GDM1 (cell line): ENCODE results near the gene NDEL1.

Source experiments
- DNase-seq: peaks from one replicate; lab custom pipeline; 2025; lab: John Stamatoyannopoulos, UW

NDEL1 gene

DNA sequence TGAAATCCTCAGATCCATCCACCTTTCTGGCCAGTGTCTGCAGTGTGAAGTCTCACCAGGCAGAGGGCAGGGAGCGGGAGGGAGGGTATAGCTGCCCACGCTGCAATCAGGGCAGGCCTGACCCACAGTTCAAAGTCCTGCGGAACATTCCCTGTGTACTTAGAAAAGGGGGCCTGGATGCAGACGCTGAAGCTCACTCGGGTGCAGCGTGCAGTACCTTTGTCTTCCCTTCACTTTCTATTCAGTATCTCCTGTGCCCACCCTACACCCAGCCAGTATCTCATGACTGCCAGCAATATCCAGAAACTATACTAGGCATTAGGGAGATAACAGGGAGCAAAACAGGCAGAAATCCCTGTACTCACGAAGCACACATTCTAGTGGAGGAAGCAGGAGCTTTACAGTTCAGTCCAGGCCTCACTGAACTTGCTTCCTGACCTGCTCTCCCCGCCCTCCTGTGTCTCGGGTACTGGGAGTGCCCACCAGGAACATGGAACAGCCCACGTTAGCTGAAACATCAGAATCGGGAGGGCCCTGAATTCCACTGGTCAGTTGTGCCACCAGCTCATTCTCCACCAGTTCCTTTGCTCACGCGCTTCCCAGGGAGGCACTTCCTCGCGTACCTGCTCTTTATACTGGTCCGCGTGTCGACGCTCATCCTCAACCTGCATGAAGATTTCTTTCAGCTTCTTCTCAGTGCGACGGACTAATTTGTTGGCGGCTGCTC, 42.2 kb downstream of the NDEL1 start:
- no peak for DNase-seq

DNA sequence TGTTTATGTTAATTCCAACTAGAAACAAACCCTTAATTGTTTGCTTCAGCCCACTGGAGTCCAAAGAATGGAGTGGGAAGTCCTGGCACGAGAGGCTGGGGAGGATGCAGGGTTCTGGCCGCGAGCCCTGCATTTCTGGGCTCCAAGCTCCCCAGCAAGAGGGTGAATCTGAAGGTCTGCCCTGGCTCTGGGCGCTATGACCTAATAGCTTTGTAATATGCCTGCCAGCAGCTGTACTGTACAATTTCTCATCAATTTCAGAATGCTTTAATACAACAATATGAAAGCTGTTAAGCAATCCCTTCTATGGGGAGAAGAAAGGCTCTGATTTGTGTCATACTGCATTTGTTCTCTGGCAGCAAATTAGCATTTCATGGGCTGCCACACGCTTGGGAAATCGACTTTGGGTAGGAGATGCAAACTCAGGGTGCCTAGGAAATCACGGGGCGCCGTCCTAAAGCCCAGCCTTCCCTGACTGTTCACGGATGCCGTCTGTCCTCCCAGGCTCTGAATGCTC, 43.8 kb downstream of the NDEL1 start:
- no peak for DNase-seq

- DNase-seq: no peak
Measured at GRCh38 chr17:8480011-8480976, 44.6 kb downstream of the NDEL1 start.

DNA sequence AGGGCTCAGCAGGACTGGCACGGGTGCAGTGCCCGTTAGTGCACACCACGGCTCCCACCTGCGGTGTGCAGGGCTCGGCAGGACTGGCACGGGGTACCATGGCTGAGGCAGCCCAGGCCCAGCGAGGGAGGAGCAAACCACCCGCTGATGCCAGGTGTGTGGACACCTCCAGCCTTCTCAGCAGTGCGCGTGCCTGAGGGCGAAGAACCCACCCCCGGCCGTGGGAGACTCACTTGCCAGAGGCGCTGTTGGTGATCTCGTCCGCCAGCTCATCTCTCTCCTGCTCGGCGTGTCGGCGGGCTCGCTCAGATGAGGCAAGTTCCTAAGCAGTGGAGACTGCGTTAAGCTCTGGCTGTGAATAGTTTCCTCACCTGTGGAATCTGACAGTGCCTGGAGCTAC, 45.4 kb downstream of the NDEL1 start:
- no peak for DNase-seq

DNA sequence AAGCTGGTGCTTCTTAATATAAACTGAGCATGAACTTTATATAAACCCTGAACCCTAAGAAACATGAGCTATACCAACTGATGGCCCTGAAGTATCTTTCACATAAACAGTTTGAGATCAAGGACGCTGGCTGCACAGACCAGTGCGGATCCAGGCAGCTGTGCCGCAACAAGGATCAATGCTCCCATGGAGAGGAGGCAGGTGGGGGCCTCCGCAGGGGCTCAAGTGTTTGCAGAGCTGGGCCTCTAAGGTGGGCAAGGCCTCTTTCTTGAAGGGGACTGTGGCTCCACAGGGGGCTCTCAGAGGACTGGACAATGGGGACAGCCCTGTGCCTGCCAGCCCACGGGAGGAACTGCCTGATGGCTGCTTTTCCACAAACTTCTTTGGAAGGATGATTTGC, 46.0 kb downstream of the NDEL1 start:
- DNase-seq: no peak

- DNase-seq: no peak
Measured at GRCh38 chr17:8482546-8482945, 46.9 kb downstream of the NDEL1 start.

DNA sequence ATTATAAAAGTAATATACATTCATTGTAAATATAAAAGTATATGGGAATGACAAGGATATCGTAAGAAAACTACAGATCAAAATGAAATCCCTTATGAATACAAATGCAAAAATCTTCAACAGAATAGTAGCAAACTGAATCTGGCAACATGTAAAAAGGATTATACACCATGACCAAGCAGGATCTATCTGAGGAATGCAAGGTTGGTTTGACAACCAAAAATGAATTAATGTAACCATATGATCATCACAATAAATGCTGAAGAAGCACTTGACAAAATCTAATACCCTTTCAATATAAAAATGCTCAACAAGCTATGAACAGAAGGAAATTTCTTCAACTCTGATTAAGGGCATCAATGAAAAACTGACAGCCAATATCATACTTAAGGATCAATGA, 48.8 kb downstream of the NDEL1 start:
- no peak for DNase-seq

DNA sequence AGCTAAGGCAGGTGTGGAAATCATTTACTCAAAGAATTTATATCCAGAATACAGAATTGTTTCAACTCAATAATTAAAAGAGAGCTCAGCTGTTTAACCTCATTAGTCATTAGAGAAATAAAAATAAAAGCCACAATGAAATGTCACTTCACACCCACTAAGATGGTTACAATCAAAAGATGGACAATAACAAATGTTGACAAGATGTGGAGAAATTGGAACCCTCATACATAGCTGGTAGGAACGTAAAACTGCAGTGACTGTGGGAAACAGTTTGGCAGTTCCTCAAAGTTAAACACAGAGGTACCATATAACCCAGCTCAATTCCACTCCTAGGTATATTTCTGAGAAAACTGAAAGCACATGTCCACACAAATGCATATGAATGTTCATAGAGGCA, 49.8 kb downstream of the NDEL1 start:
- DNase-seq: no peak

- no peak for DNase-seq
Measured at GRCh38 chr17:8487130-8487645, 51.5 kb downstream of the NDEL1 start.

GRCh38 chr17:8487743-8488142, 52.1 kb downstream of the NDEL1 start:
- no peak for DNase-seq

DNA sequence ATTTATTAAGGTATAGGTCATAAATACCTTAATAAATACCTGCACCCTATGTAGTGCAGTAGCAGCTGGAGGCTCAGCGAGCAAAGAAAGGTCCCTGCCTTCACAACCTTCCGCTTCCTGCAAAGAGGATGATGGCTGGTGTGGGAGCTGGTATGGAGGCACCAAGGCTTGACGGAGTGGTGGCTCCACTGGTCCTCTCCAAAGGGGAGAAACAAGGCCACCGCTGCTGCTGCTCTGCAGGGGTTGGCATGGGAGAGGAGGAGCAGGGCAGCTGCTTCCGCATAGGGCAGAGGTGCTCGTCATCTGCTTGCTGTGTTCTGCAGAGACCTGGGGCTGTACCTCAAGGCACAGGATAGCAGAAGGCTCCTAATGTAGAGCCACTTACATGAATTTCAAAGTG, 52.8 kb downstream of the NDEL1 start:
- DNase-seq: no peak

DNA sequence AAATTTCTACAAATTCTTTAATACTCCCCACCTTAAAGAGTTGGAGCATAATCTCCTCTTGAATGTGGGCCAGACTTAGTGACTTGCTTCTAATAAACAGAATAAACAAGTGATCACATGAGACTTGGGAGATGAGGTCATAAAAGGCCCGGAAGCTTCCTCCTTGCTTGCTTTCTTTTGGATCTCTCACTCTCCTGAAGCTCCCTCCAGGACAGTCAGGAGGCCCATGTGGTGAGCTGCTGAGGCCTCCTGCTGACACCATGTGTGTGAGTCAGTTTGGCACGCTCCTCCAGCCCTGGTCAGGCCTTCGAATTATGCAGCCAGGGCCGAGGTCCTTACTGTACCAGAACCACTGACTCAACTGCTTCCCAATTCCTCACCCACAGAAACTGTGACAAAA, 53.2 kb downstream of the NDEL1 start:
- DNase-seq: no peak

- no peak for DNase-seq
Measured at GRCh38 chr17:8489841-8490240, 54.2 kb downstream of the NDEL1 start.

- no peak for DNase-seq
Measured at GRCh38 chr17:8490256-8491023, 54.8 kb downstream of the NDEL1 start.

DNA sequence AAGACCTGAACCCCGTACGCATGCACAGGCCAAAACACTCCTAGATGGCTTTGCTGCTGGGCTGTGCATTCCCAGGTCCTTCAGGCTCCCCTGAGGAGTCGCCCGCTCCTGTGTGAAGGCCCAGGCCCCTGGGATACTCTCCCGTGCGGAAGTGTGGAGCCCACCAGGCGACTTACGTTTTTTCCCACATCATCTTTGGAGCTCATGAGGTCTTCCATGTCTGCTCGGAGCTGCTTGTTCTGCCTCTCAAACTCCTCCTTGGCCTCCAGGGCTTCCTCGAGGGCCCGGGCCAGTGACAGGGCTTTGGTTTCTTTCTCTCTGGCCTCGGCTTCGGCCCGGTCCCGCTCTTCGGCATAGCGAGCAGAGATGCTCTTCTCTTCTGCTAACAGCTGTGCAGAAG, 56.4 kb downstream of the NDEL1 start:
- DNase-seq: no peak

DNA sequence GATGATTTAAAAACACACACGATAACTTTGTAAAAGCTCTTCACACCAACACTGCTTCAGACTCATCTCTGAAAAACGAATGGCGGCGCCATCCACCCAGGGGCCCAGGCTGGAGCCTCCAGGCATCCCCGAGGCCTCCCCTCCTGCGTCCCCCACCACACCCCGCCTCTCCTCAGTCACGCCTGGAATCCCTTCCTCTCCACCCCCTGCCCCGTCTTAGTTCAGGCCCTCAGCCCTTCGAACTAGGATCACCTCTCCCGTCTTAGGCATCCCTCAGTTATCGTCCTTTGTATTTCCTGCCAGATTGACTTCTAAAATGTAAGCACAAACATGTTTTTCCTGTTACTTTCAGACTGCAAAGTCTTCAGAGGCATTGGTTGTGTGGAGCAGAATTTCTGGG, 58.3 kb downstream of the NDEL1 start:
- DNase-seq: no peak

- no peak for DNase-seq
Measured at GRCh38 chr17:8494506-8495111, 58.9 kb downstream of the NDEL1 start.

- DNase-seq: no peak
Measured at GRCh38 chr17:8496081-8496480, 60.4 kb downstream of the NDEL1 start.

- no peak for DNase-seq
Measured at GRCh38 chr17:8499171-8499570, 63.5 kb downstream of the NDEL1 start.

DNA sequence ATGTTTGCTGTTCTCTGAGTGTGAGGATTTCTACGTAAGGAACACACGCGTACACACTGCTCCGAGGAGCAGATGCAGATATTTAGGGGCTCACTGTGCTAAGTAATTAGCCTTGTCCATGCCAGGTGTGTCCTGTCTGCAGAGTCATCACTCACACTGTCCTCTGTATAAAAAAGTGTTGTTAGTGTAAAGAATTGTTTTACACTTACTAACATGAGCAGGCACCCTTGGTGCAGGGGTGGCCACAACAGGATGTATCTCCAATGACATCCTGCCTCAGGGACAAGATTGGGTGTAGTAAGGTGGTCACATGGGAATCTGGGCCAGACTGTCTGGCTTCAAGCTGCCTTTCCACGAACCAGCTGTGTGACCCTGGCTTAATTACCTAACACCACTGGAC, 63.9 kb downstream of the NDEL1 start:
- no peak for DNase-seq

- no peak for DNase-seq
Measured at GRCh38 chr17:8500609-8501008, 64.9 kb downstream of the NDEL1 start.

DNA sequence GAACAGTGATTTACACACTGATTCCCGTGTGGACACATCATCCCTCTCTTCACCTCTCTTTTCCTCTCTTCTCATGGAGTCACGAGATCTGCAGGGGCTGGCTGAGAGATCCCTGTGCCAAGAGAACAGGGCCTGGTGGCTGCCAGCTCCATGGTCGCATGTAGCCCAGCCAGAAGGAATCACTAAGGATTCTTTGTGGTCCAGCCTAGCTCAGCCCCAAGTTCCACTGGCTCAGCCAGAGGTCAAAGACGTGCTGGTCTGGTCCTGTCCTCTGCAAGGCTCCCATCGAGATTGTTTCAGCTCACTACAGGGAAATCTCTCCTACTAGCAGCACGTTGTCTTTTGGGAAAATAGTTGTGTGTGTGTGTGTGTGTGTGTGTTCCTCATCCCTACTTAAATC, 66.4 kb downstream of the NDEL1 start:
- no peak for DNase-seq
